HCT116 (cell line): ENCODE data around the gene ZNF335. TPM values are rescaled to one million over a fixed set of nuclear protein-coding genes. Genes with fewer than 3 reads are reported as not detected.

Source experiments
- ATAC-seq: fragments of 200-7000 bp; cut with Tn5 transposase; 2 replicates; pipeline ENCODE4 v1.9.1; 2020; ENCODE audit warnings: mild to moderate bottlenecking, moderate library complexity
- BruUV-seq: library from RNA; stranded (reverse); fragments of 400-500 nt; replicated peaks from 2 replicates; lab custom pipeline; 2021; lab: Mats Ljungman, UMichigan
- CTCF ChIA-PET: fragments of 300-600 bp; sonication (Branson Sonifier 250); formaldehyde crosslinking; loops from one replicate; lab custom pipeline; 2021; ENCODE audit warnings: antibody characterized with exemption; lab: Charles Lee
- POLR2A ChIA-PET: fragments of 300-600, 350-600 bp; sonication (Branson Sonifier 250); formaldehyde crosslinking; loops from one replicate; lab custom pipeline; 2021; ENCODE audit warnings: antibody characterized with exemption; lab: Charles Lee
- RAD21 ChIA-PET, 2 experiments: fragments of 300-600 bp; sonication (Branson Sonifier 250); formaldehyde crosslinking; loops; one replicate each; lab custom pipeline; 2023; ENCODE audit warnings: low total read pairs in 2 of 2; ENCODE audit not compliant: uncharacterized antibody in 2 of 2, unreplicated experiment in 2 of 2, low non-redundant PET in 1 of 2; lab: Charles Lee
- DNase-seq: peaks from one replicate; pipeline ENCODE4 v3.0.0-alpha.2; 2010; ENCODE audit warnings: low read depth, low spot score
- H2AFZ ChIP-seq: fragments of 200-600 bp; shearing (Covaris generic), sonication (generic); 2 replicates; pipeline ENCODE4 v1.6.1; 2017; ENCODE audit warnings: low read depth, mixed run types, mixed read lengths, antibody characterized with exemption, low read length; ENCODE audit not compliant: poor library complexity, severe bottlenecking
- H3K27ac ChIP-seq: 2 replicates; pipeline ENCODE4 v1.5.1; 2012; ENCODE audit warnings: low read depth, low read length
- H3K27me3 ChIP-seq: fragments of 200-600 bp; sonication (generic); 2 replicates; pipeline ENCODE4 v1.6.1; 2016; ENCODE audit warnings: mixed run types, low read length, mixed read lengths; ENCODE audit not compliant: insufficient read depth
- H3K36me3 ChIP-seq, 2 experiments: fragments of 200-500 bp in 1 of 2; fragments of 200-600 bp in 1 of 2; sonication (Bioruptor generic) in 1 of 2; sonication (generic) in 1 of 2; 2 replicates each; pipeline versions ENCODE4 v1.5.1 to v1.6.1; 2014 to 2016; ENCODE audit warnings: low read length in 2 of 2, inconsistent platforms in 1 of 2, mixed read lengths in 1 of 2, mixed run types in 1 of 2; ENCODE audit not compliant: insufficient read depth in 2 of 2, control insufficient read depth in 1 of 2
- H3K4me1 ChIP-seq, 2 experiments: fragments of 200-600 bp in 1 of 2; sonication (generic) in 1 of 2; 2 replicates each; pipeline versions ENCODE4 v1.5.1 to v1.6.1; 2012 to 2017; ENCODE audit warnings: low read length in 2 of 2, inconsistent platforms in 1 of 2, mild to moderate bottlenecking in 1 of 2, mixed read lengths in 1 of 2, mixed run types in 1 of 2, moderate library complexity in 1 of 2; ENCODE audit not compliant: insufficient read depth in 2 of 2, control insufficient read depth in 1 of 2
- H3K4me2 ChIP-seq: fragments of 200-600 bp; sonication (generic); 2 replicates; pipeline ENCODE4 v1.6.1; 2017; ENCODE audit warnings: mixed run types, low read length, mixed read lengths
- H3K4me3 ChIP-seq, 2 experiments: fragments of 200-600 bp in 1 of 2; sonication (generic) in 1 of 2; replicated peaks in 1 of 2; 2 replicates each; pipeline ENCODE4 v1.5.1; 2011 to 2016; ENCODE audit warnings: low read length in 2 of 2, control low read depth in 1 of 2, low read depth in 1 of 2, mild to moderate bottlenecking in 1 of 2, mixed read lengths in 1 of 2, mixed run types in 1 of 2
- H3K79me2 ChIP-seq: fragments of 200-600 bp; sonication (generic); 2 replicates; pipeline ENCODE4 v1.6.1; 2017; ENCODE audit warnings: mild to moderate bottlenecking, mixed run types, low read length, moderate library complexity, mixed read lengths; ENCODE audit not compliant: insufficient read depth
- H3K9ac ChIP-seq: fragments of 200-600 bp; sonication (generic); 2 replicates; pipeline ENCODE4 v1.6.1; 2016; ENCODE audit warnings: low read length, mixed read lengths
- H3K9me2 ChIP-seq: fragments of 200-600 bp; sonication (generic), shearing (Covaris generic); 2 replicates; pipeline ENCODE4 v1.6.1; 2017; ENCODE audit warnings: mixed run types, mild to moderate bottlenecking, moderate library complexity; ENCODE audit not compliant: insufficient read depth
- H3K9me3 ChIP-seq, 2 experiments: fragments of 200-500 bp in 1 of 2; fragments of 200-600 bp in 1 of 2; sonication (Bioruptor generic) in 1 of 2; sonication (generic) in 1 of 2; 2 replicates each; pipeline ENCODE4 v1.6.1; 2014 to 2017; ENCODE audit warnings: low read length in 2 of 2, mixed read lengths in 2 of 2, inconsistent platforms in 1 of 2, low read depth in 1 of 2, mild to moderate bottlenecking in 1 of 2, mixed run types in 1 of 2, moderate library complexity in 1 of 2; ENCODE audit not compliant: control insufficient read depth in 1 of 2, insufficient read depth in 1 of 2
- H4K20me1 ChIP-seq: fragments of 200-600 bp; sonication (generic), shearing (Covaris generic); 2 replicates; pipeline ENCODE4 v1.6.1; 2017; ENCODE audit warnings: mixed run types, mild to moderate bottlenecking, moderate library complexity; ENCODE audit not compliant: insufficient read depth
- CBX3 ChIP-seq: IDR thresholded peaks from 2 replicates; pipeline ENCODE4 v1.6.1; 2012; ENCODE audit warnings: low read depth
- CEBPB ChIP-seq: IDR thresholded peaks from 2 replicates; pipeline ENCODE4 v1.6.1; 2012; ENCODE audit warnings: low read depth
- EGR1 ChIP-seq: IDR thresholded peaks from 2 replicates; pipeline ENCODE4 v1.6.1; 2012; ENCODE audit warnings: low read depth
- ELF1 ChIP-seq: IDR thresholded peaks from 2 replicates; pipeline ENCODE4 v1.6.1; 2012; ENCODE audit warnings: low read depth, borderline replicate concordance
- EZH2 ChIP-seq: fragments of 200-600 bp; sonication (generic); IDR thresholded peaks from 2 replicates; pipeline ENCODE4 v1.6.1; 2017; ENCODE audit warnings: antibody characterized with exemption, mixed run types
- EZH2phosphoT487 ChIP-seq: fragments of 200-600 bp; IDR thresholded peaks from 2 replicates; pipeline ENCODE4 v1.6.1; 2018; ENCODE audit warnings: antibody characterized with exemption, borderline replicate concordance
- FOSL1 ChIP-seq: IDR thresholded peaks from 2 replicates; pipeline ENCODE4 v1.6.1; 2012; ENCODE audit warnings: low read depth
- JUND ChIP-seq: IDR thresholded peaks from 2 replicates; pipeline ENCODE4 v1.6.1; 2012
- MAX ChIP-seq: IDR thresholded peaks from 2 replicates; pipeline ENCODE4 v1.6.1; 2012
- POLR2A ChIP-seq: IDR thresholded peaks from 2 replicates; pipeline ENCODE4 v1.7.0; 2011; ENCODE audit warnings: borderline replicate concordance; ENCODE audit not compliant: insufficient read depth, insufficient read length; ENCODE audit errors: extremely low read depth
- POLR2AphosphoS5 ChIP-seq: IDR thresholded peaks from 2 replicates; pipeline ENCODE4 v1.6.1; 2011; ENCODE audit warnings: mild to moderate bottlenecking, low read depth, low read length, moderate library complexity
- RAD21 ChIP-seq: IDR thresholded peaks from 2 replicates; pipeline ENCODE4 v1.6.1; 2012; ENCODE audit warnings: low read depth, mild to moderate bottlenecking
- SIN3A ChIP-seq: IDR thresholded peaks from 2 replicates; pipeline ENCODE4 v1.6.1; 2012; ENCODE audit warnings: low read depth
- SP1 ChIP-seq: IDR thresholded peaks from 2 replicates; pipeline ENCODE4 v1.6.1; 2012; ENCODE audit warnings: low read depth
- SRF ChIP-seq: IDR thresholded peaks from 2 replicates; pipeline ENCODE4 v1.6.1; 2012; ENCODE audit warnings: low read depth
- TCF7L2 ChIP-seq: IDR thresholded peaks from 2 replicates; pipeline ENCODE4 v1.7.0; 2011; ENCODE audit warnings: borderline replicate concordance, inconsistent platforms; ENCODE audit not compliant: insufficient read depth, insufficient read length; ENCODE audit errors: extremely low read depth
- ZNF274 ChIP-seq: fragments of 200-500 bp; sonication (Bioruptor generic); IDR thresholded peaks from 2 replicates; pipeline ENCODE4 v1.6.1; 2014; ENCODE audit warnings: mild to moderate bottlenecking, low read depth, low read length, inconsistent platforms
- intact Hi-C: fragments of 100-400 bp; cut with micrococcal nuclease; formaldehyde crosslinking; loops from 2 replicates; pipeline ENCODE4 v1.10.0; 2022
- total RNA-seq: library from RNA; stranded (reverse); gene quantifications from one replicate; pipeline ENCODE4 v1.2.1, GENCODE V29; 2021; ENCODE audit not compliant: unreplicated experiment

ZNF335 gene
- total RNA-seq, 1 experiment from 2014 or later, result 20.8 TPM

- Histone ChIP-seq H3K4me3 (peak overlapping the region; percentile 25 to 47), H3K9me3 (no peaks in the 10 kb centered on the region), H3K36me3 (no peaks in the 10 kb centered on the region), H3K4me1 (peaks cover 6 to 16% of the 10 kb centered on the region in 2 experiments; a peak in 3 of 4 replicates), H3K79me2 (no peaks in the 10 kb centered on the region), H2AFZ (peak overlapping the region; percentile 77), H4K20me1 (no peaks in the 10 kb centered on the region), H3K9me2 (no peaks in the 10 kb centered on the region), H3K9ac (no peak overlapping the region), H3K4me2 (peak overlapping the region; percentile 79)
- RAD21 ChIA-PET, result interaction anchor here (0.7 to 1.1 kb wide), 2 partner anchors 28 to 70 kb away, joined by 3 read pairs; no protein-coding TSS in a partner anchor
- intact Hi-C loops, result loop anchor here (2.0 kb wide), 1 partner anchor 160 kb away; no protein-coding TSS in a partner anchor
- DNase-seq (no peak), ATAC-seq (no peak)
- BruUV-seq, result no TSS peak
- TF ChIP-seq CBX3 (0 out of 2 replicates have a peak, but pooled peaks have one; percentile 6), POLR2A (no peak)
- TF ChIP-seq, all 23 proteins: peak for 1
- POLR2A ChIA-PET, result interaction anchor here (0.6 to 1.2 kb wide), 2 partner anchors 10 to 472 kb away, joined by 3 to 5 read pairs; no protein-coding TSS in a partner anchor
- Histone ChIP-seq H3K27me3 (no peaks in the 10 kb centered on the region), H3K27ac (peak overlapping the region; percentile 59; the same call in 1 of the 2 replicates)
- CTCF ChIA-PET, result interaction anchor here (0.7 to 2.6 kb wide), 13 partner anchors 8 to 424 kb away, joined by 3 to 16 read pairs (median 4); no protein-coding TSS in a partner anchor
Observed at GRCh38 chr20:46014517-46015396, 42.8 kb upstream of the ZNF335 start.

- Histone ChIP-seq H3K9me3 (no peaks in the 10 kb centered on the region), H3K4me3 (peak overlapping the region; percentile 36 to 47), H4K20me1 (no peaks in the 10 kb centered on the region), H3K27me3 (no peaks in the 10 kb centered on the region), H2AFZ (peak overlapping the region; percentile 77), H3K4me2 (peak overlapping the region; percentile 79), H3K9ac (0 out of 2 replicates have a peak overlapping the region, but pooled peaks have one; percentile 2), H3K79me2 (no peaks in the 10 kb centered on the region), H3K36me3 (no peaks in the 10 kb centered on the region), H3K27ac (peak overlapping the region; percentile 59; the same call in 1 of the 2 replicates), H3K9me2 (no peaks in the 10 kb centered on the region), H3K4me1 (peaks cover 6 to 16% of the 10 kb centered on the region in 2 experiments; a peak in 3 of 4 replicates)
- no TSS peak for BruUV-seq
- peak; percentile 56 for DNase-seq
- ChIA-PET RAD21 (interaction anchor here (0.7 to 1.1 kb wide), 2 partner anchors 27 to 71 kb away, joined by 3 read pairs; no protein-coding TSS in a partner anchor), POLR2A (interaction anchor here (1.2 kb wide), 1 partner anchor 9 kb away, joined by 5 read pairs; no protein-coding TSS in a partner anchor), CTCF (interaction anchor here (0.7 to 2.6 kb wide), 14 partner anchors 9 to 625 kb away, joined by 3 to 16 read pairs (median 4); partner anchors contain the start of gene ELMO2)
- peak; percentile 92 for ATAC-seq
- intact Hi-C loops, result loop anchor here (2.0 kb wide), 1 partner anchor 161 kb away; no protein-coding TSS in a partner anchor
- TF ChIP-seq CEBPB (no peak), ZNF274 (no peak), EZH2 (no peak), POLR2AphosphoS5 (no peak), RAD21 (peak; percentile 68), EGR1 (no peak), JUND (no peak), SRF (no peak), FOSL1 (no peak), POLR2A (no peak), TCF7L2 (no peak), EZH2phosphoT487 (no peak), MAX (peak; percentile 78), SP1 (no peak), ELF1 (no peak), SIN3A (no peak)
Observed at GRCh38 chr20:46013829-46014516, 42.0 kb upstream of the ZNF335 start.
